ENCODE results near the gene CTTN. TPM values are rescaled to one million over a fixed set of nuclear protein-coding genes. Genes with fewer than 3 reads are reported as not detected.
A peak's percentile ranks its signal among the peaks of the same experiment; 100 is the strongest.

The CTTN gene
- total RNA-seq, 2 experiments from 2014 or later = 49.6 to 52.6 TPM

DNA sequence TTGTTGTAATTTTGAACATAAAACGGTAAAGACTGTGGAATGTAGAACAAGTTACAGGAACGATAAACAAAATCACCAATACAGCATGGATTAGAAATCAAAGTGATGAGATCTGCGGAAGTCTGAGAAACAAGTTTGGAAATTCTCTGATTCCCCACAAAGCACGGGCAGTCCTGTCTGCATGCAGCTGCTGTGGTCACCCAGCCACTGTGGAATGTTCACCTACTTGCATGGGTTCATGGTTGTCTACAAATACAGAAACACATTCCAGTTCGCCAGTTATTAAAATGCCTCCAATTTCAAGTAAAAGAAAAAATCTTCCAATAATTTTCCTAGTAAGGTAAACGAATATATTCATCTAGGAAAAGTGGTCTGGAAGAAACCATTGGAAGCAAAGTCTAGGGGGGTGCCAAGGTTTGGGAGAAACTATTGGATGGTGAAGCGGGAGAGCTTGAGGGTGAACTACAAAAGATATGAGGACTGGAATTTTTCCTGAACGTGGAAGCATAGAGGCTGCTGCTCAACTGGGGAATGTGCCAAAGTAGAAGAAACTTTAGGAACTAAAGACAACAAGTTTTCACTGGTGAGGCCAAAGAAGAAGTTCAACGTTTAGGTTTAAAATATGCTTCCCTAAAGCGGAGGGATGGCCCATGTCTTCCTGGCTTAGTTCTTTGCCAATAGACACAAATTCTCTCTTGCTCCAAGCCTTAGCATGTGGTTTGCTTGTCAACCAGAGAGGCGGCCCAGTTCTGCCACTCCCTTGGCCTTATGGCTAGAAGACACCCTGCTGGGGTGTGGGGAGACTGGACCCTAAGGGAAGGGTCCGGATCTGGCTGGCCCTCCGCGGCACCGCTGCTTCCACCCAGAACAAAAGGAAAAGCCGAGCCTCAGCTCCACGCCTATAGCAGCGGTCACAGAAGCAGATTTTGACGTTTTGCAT lies 70.2 kb downstream of the CTTN start:
- H3K27ac Mint-ChIP-seq = no peak overlapping the region
- POLR2A ChIA-PET = no interaction called here
- H3K9me3 Mint-ChIP-seq = no peaks in the 10 kb centered on the region
- no peaks in the 10 kb centered on the region for H3K4me1 Mint-ChIP-seq (ENCODE audit: low read depth)
- peaks cover 9% of the 10 kb centered on the region for H3K27me3 Mint-ChIP-seq
- intact Hi-C loops (cut with micrococcal nuclease) = no loop called here
- H3K4me3 Mint-ChIP-seq = no peak overlapping the region
- CTCF ChIA-PET = interaction anchor here (0.6 to 1.6 kb wide), 6 partner anchors 10 to 287 kb away, joined by 3 to 5 read pairs (median 3); no protein-coding TSS in a partner anchor
- DNase-seq = no peak
- no peaks in the 10 kb centered on the region for H3K36me3 Mint-ChIP-seq

DNA sequence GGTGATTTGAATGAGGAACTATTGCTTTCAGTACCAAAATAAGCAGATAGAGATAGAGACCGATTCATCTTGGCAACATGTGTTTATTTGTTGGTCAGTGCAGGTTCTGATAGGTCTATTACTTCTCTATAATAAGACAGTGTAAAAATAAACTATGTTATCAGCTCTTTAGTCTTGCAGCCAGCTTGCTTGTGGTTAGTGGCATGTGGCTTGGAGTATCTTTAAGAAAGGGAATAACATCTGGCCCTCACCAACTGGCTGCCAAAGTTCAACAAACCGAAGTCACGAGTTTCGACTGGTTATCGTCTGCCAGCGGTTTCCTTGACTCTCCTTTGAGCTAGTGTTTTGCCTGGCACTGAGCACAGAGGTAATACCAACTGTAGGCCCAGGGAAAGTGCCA lies 71.8 kb downstream of the CTTN start:
- Mint-ChIP-seq H3K9me3 (no peaks in the 10 kb centered on the region), H3K4me3 (no peak overlapping the region), H3K36me3 (no peaks in the 10 kb centered on the region), H3K27me3 (peaks cover 7% of the 10 kb centered on the region), H3K4me1 (ENCODE audit: low read depth) (no peaks in the 10 kb centered on the region), H3K27ac (no peak overlapping the region)
- intact Hi-C loops (cut with micrococcal nuclease) = no loop called here
- POLR2A ChIA-PET = no interaction called here
- no peak for DNase-seq
- CTCF ChIA-PET = interaction anchor here (0.6 kb wide), 2 partner anchors 75 to 650 kb away, joined by 3 read pairs; no protein-coding TSS in a partner anchor

DNA sequence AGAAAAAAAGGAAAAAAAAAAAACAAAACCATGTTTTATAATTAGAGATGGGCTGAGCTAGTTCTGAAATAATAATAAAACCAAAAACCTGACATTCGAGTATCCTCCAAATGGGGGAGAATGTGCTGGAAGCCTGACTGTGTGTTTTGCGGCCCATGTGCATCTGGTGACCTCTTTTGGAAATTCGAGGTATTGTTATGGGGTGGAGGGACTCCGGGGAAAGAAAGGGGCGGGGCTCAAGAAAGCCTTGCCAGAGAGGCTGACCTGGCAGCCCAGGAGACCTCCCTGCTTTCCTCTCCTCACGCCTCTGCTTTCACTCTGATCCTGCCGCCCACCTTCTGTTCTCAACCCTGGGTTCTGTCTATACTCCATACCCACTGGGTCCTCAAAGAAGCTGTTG lies 72.9 kb downstream of the CTTN start:
- H3K4me1 Mint-ChIP-seq (ENCODE audit: low read depth) = no peaks in the 10 kb centered on the region
- no peak overlapping the region for H3K4me3 Mint-ChIP-seq
- no peak overlapping the region for H3K27ac Mint-ChIP-seq
- H3K9me3 Mint-ChIP-seq = no peaks in the 10 kb centered on the region
- peak; percentile 43 for DNase-seq
- intact Hi-C loops (cut with micrococcal nuclease) = no loop called here
- peaks cover 2% of the 10 kb centered on the region for H3K27me3 Mint-ChIP-seq
- CTCF ChIA-PET = no interaction called here
- no peaks in the 10 kb centered on the region for H3K36me3 Mint-ChIP-seq
- POLR2A ChIA-PET = no interaction called here

DNA sequence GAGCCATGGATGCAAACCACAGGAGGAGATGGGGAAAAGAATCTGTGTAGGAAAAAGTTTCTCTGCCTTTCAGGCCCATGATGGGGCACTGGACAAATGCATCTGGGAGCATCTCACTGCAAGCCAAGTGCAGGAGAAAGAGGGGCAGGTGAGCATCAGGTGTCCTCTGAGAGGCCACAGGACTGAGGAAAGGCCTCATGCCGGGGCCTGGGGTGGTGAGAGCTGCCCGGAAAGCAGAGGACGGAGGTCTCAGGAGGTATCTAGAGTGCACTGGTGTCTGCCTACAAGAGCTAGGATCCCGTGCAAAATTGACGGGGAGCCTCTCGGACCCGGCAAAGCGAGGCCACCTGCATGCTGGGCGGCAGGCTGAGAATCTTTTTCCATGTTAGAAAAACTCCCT lies 73.9 kb downstream of the CTTN start:
- Mint-ChIP-seq H3K36me3 (no peaks in the 10 kb centered on the region), H3K4me3 (no peak overlapping the region), H3K9me3 (no peaks in the 10 kb centered on the region), H3K4me1 (ENCODE audit: low read depth) (no peaks in the 10 kb centered on the region), H3K27ac (no peak overlapping the region), H3K27me3 (peaks cover 2% of the 10 kb centered on the region)
- no peak for DNase-seq
- intact Hi-C loops (cut with micrococcal nuclease) = no loop called here
- POLR2A ChIA-PET = no interaction called here
- CTCF ChIA-PET = no interaction called here

DNA sequence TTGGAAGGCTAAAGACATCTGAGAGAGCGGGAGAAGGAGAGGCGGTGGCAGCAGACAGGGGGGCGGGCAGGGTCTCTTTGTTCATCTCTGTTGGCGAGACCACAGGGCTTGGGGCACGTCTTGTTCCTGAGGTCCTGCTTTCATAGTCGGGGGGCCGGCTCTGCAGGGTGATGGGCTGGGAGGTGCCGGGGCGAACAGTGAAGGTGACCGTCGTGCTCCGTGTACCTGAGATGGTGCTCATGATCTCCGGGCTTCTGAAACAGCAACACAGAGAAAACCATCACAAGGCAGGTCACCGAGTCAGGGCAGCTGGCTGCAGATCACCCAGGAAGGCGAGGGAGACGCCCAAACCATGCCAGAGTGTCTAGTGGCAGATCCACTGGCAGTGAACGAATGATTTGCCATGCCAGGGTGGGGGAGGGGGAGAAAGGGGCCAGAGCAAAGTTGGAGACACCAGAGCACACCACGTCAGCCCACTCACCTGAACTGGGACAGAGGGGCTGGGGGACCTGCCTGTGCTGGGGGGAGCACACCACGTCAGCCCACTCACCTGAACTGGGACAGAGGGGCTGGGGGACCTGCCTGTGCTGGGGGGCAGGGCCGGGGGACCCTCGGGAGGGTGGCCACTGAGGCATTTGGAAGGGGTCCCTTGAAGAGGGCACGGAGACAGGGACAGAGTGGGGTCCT lies 75.0 kb downstream of the CTTN start:
- no peak for DNase-seq
- H3K36me3 Mint-ChIP-seq = no peaks in the 10 kb centered on the region
- no peak overlapping the region for H3K27ac Mint-ChIP-seq
- no peaks in the 10 kb centered on the region for H3K9me3 Mint-ChIP-seq
- H3K4me1 Mint-ChIP-seq (ENCODE audit: low read depth) = no peaks in the 10 kb centered on the region
- no peak overlapping the region for H3K4me3 Mint-ChIP-seq
- ChIA-PET POLR2A (no interaction called here), CTCF (no interaction called here)
- intact Hi-C loops (cut with micrococcal nuclease) = no loop called here
- H3K27me3 Mint-ChIP-seq = peaks cover 2% of the 10 kb centered on the region

DNA sequence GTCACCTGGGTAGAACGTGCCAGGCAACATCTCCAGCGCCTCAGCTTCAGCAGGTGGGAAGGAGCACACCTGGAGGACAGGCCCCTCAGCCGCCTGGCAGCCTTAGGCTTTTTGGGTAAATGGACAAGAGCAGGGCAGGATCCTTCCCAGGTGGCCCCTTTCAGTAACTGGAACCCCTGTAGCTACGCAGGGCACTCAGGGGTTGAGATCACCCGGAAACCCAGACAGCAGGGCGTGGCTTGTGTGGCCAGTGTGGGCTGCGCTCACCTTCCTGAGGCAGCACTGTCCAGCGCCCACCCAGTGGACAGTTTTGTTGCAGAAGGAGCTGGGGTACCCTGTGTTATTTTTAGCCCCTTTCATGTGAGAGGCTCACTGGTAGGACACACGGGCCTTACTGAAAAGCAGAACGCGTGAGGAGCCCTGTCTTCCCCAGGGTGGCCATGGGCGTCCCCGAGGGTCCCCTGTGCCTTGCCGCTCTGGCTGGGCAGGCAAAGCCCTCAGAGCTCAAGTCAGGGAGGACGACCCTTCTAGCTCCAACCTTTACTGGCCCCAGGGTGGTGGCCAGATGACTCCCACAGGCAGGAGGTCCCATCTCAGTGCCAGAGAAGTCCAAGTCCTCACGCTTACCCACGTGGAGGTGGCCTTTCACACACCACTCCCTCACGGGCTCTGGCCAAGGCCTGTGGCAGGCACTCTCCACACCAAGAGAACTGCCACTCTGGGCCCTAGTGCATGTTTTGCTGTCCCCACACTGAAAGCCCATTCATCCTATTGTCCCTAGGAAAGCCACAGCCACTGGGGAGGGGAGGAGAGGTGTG lies 75.8 kb downstream of the CTTN start:
- DNase-seq = no peak
- H3K27ac Mint-ChIP-seq = no peak overlapping the region
- no peak overlapping the region for H3K4me3 Mint-ChIP-seq
- no peaks in the 10 kb centered on the region for H3K36me3 Mint-ChIP-seq
- POLR2A ChIA-PET = no interaction called here
- H3K9me3 Mint-ChIP-seq = no peaks in the 10 kb centered on the region
- intact Hi-C loops (cut with micrococcal nuclease) = no loop called here
- H3K4me1 Mint-ChIP-seq (ENCODE audit: low read depth) = no peaks in the 10 kb centered on the region
- peaks cover 2% of the 10 kb centered on the region for H3K27me3 Mint-ChIP-seq
- CTCF ChIA-PET = interaction anchor here (0.7 kb wide), 1 partner anchor 117 kb away, joined by 3 read pairs; no protein-coding TSS in a partner anchor

DNA sequence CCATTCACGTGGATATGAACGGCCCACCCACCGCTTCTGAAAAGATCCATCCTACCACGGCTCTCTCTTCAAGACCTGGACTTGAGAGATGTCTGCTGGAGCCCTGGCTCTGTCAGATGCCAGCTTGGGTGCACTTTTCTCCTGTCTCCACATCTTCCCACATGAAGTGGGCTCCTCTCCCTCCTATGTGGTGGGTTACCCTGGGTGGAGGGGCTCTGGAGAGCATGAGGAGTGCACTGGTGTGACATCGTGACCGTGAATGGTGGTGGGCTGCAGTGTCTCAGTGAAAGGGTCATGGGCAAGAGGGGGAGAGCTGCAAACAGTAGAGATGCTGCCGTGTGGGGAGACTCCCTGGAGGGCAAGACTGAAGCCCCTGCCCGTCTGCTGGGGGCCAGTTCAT lies 76.4 kb downstream of the CTTN start:
- Mint-ChIP-seq H3K27me3 (peaks cover 2% of the 10 kb centered on the region), H3K27ac (no peak overlapping the region), H3K36me3 (no peaks in the 10 kb centered on the region), H3K9me3 (no peaks in the 10 kb centered on the region), H3K4me3 (no peak overlapping the region), H3K4me1 (ENCODE audit: low read depth) (no peaks in the 10 kb centered on the region)
- no peak for DNase-seq
- intact Hi-C loops (cut with micrococcal nuclease) = no loop called here
- ChIA-PET CTCF (no interaction called here), POLR2A (no interaction called here)

DNA sequence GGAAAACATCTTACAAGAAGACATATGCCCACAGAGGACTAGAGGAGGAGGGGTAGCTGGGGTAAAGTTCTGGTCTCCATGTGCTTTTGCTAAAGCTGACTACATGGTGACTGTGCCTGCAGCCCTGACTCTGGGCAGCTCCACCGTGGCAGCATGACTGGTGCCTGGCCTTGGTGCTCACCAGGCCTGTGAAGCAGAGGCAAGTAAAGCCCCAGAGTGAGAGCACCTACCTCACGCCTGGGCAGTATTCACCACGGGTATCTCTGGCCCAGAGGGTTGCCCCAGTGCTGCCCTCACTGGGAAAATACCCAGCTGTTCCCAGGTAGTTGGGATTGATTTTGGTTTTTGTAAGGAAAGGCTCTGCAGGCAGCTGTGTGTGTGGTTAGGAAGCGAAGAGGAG lies 78.3 kb downstream of the CTTN start:
- Mint-ChIP-seq H3K27me3 (peaks cover 2% of the 10 kb centered on the region), H3K4me1 (ENCODE audit: low read depth) (no peaks in the 10 kb centered on the region), H3K9me3 (no peaks in the 10 kb centered on the region), H3K4me3 (no peak overlapping the region), H3K36me3 (no peaks in the 10 kb centered on the region), H3K27ac (no peak overlapping the region)
- CTCF ChIA-PET = no interaction called here
- POLR2A ChIA-PET = no interaction called here
- intact Hi-C loops (cut with micrococcal nuclease) = no loop called here
- DNase-seq = no peak

DNA sequence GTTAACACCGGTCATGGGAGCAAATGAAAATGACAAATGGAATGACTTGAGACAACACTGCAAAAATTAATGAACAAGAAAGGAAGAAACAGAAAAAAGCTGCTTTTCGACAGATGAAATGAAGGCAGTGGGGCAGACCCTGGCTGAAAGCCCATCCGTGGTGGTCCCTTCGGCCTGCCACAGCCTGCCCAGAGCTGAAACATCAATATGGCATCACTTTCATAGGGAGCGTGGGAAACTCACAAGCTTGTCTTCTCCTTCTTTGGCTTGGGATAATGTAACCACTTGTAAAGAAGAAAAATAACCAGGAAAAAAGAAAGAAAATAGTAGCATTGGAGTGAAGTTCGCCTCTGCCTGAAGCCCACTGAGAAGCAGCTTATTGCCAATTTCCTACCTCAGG lies 78.8 kb downstream of the CTTN start:
- intact Hi-C loops (cut with micrococcal nuclease) = no loop called here
- Mint-ChIP-seq H3K27ac (no peak overlapping the region), H3K36me3 (no peaks in the 10 kb centered on the region), H3K4me1 (ENCODE audit: low read depth) (no peaks in the 10 kb centered on the region), H3K4me3 (no peak overlapping the region), H3K9me3 (no peaks in the 10 kb centered on the region), H3K27me3 (peaks cover 2% of the 10 kb centered on the region)
- CTCF ChIA-PET = interaction anchor here (2.1 kb wide), 1 partner anchor 8 kb away, joined by 5 read pairs; no protein-coding TSS in a partner anchor
- DNase-seq = no peak
- POLR2A ChIA-PET = no interaction called here

DNA sequence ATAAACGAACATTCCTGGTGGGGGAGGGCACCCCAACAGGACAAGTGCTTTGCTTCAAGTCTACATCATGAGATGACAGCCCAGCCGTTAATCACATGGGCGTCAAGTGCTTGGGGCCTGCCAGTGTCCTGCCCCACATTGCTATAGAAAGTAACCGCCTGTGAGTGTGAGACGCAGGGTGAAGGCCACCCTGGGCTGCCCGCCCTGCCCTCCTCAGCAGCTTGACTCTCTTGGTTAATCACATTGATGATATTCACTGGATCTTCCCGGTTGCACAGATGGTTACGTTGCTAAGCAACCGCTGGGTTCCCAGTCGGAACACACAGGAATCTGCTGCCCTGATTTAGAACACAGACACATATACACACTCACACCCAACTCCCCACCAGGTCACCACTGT lies 79.3 kb downstream of the CTTN start:
- ChIA-PET CTCF (interaction anchor here (2.1 kb wide), 1 partner anchor 9 kb away, joined by 5 read pairs; no protein-coding TSS in a partner anchor), POLR2A (no interaction called here)
- intact Hi-C loops (cut with micrococcal nuclease) = no loop called here
- DNase-seq = no peak
- no peaks in the 10 kb centered on the region for H3K4me1 Mint-ChIP-seq (ENCODE audit: low read depth)
- no peak overlapping the region for H3K4me3 Mint-ChIP-seq
- no peaks in the 10 kb centered on the region for H3K36me3 Mint-ChIP-seq
- H3K27ac Mint-ChIP-seq = no peak overlapping the region
- H3K27me3 Mint-ChIP-seq = peaks cover 2% of the 10 kb centered on the region
- H3K9me3 Mint-ChIP-seq = no peaks in the 10 kb centered on the region

DNA sequence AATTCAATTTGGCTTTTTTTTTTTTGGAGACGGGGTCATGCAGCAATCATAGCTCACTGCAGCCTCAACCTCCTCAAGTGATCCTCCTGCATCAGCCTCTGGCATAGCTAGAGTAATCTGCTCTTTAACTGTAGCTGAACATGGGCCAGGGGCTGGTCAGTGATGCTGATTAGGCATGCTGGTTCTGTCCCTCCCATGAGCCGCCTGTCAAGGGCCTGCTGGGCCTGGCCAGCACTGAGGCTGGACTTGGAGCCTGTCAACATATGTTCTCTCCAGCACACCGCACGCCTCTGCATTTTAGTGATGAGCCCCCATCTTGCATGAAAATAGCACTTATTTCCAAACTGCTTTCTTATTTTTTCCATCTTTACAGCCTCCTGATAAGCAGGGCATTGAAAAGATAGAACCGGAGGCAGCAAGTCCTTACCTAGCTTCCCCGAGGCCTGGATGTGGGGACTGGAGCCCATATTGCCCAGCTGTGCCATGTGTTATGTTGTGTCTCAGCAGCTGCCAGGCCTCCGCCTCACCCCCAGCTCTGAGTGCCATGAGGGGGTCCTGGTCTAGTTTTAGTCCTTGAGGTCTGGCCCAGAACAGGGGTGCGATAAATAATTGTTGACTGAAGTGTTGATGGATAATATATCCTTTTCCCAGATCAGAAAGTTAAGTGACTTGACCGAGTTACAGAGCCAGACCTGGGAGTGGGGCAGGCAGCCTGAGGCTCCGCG lies 80.0 kb downstream of the CTTN start:
- ChIA-PET CTCF (interaction anchor here (2.1 kb wide), 1 partner anchor 9 kb away, joined by 5 read pairs; no protein-coding TSS in a partner anchor), POLR2A (no interaction called here)
- Mint-ChIP-seq H3K36me3 (no peaks in the 10 kb centered on the region), H3K4me1 (ENCODE audit: low read depth) (no peaks in the 10 kb centered on the region), H3K27me3 (peaks cover under 1% of the 10 kb centered on the region), H3K27ac (no peak overlapping the region), H3K4me3 (no peak overlapping the region), H3K9me3 (no peaks in the 10 kb centered on the region)
- DNase-seq = no peak
- intact Hi-C loops (cut with micrococcal nuclease) = no loop called here

DNA sequence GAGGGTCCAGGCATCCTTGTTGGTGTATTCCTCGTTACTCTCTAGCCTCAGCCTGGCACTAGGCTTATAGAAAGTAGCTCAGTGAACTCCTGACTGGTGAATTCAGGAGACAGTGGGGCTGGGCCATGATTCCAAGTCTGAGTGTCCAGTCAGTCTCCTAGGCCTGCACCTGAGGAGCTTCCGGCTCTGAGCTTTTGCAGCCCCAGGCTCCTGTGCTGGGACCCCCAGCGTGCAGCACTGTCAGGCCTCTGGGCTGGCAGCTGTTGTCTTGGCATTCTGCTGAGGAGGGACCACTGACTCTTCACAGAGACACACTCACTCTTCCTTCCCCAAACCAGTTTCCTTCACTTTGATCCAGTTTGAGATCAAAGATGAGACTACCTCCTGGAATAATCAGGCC lies 82.4 kb downstream of the CTTN start:
- no peak overlapping the region for H3K27ac Mint-ChIP-seq
- POLR2A ChIA-PET = no interaction called here
- CTCF ChIA-PET = no interaction called here
- no peaks in the 10 kb centered on the region for H3K4me1 Mint-ChIP-seq (ENCODE audit: low read depth)
- H3K36me3 Mint-ChIP-seq = no peaks in the 10 kb centered on the region
- intact Hi-C loops (cut with micrococcal nuclease) = no loop called here
- no peak for DNase-seq
- H3K27me3 Mint-ChIP-seq = no peaks in the 10 kb centered on the region
- H3K9me3 Mint-ChIP-seq = no peaks in the 10 kb centered on the region
- no peak overlapping the region for H3K4me3 Mint-ChIP-seq
